T-helper 1 cell treated with Interleukin-12 subunit alpha and Interleukin-12 subunit beta and Interleukin-4 antibody, amounts not matched to agents 30 ng/mL and 1 ng/mL, for 36 hours (primary cell): ENCODE data around the gene SFTPB. TPM values are rescaled to one million over a fixed set of nuclear protein-coding genes. Genes with fewer than 3 reads are reported as not detected.
"Not testable (repeated sequence)": the region's sequence is repeated elsewhere in the genome, so short reads cannot be mapped to it uniquely, and the experiment has no call there.

Source experiments
- intact Hi-C: fragments of 100-400 bp; cut with micrococcal nuclease; formaldehyde crosslinking; loops from one replicate; pipeline ENCODE4 v1.15.1; 2024
- total RNA-seq: library from RNA; stranded (reverse); gene quantifications from 2 replicates; pipeline ENCODE4 v1.2.3, GENCODE V29; 2022

Gene SFTPB
- total RNA-seq: not detected in 2 replicates

GRCh38 chr2:85668009-85668856, at the start of gene SFTPB:
TSS of gene SFTPB (minus strand) at chr2:85668199. CDS start at chr2:85668183, 16 bp downstream.
- intact Hi-C loops: no loop called here

DNA sequence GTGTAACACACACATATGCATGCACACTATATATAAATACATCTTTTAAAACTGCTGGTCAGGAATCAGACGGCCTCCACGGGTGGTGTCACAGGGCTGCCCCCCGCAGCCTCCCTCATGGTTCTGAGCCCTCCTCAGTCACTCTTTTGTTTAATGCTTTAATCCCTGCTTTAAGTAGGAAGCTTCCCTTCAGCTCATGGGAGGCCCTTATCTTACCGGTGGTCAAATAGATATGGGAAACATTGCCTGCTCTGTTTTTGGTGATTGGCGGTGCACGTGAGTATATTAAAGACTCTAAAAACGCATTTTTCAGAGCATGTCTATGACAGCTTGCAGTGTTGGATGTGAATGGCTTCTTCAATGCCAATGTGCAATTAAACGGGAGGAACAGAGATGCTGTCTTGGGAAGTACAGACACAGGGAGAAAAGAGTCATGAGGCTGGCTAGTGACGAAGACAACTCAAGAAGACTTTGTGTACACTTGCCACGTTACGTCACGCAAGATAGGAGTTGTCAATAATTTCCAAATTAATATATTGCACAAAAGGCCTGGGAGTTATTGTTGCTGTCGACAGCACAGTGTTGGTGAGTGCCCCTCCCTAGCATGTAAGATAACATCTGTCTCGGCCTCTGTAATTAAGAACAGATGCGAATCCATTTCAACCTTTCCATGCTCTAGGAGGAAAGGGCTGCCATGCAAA, 49.5 kb upstream of the SFTPB start:
- intact Hi-C loops: no loop called here

DNA sequence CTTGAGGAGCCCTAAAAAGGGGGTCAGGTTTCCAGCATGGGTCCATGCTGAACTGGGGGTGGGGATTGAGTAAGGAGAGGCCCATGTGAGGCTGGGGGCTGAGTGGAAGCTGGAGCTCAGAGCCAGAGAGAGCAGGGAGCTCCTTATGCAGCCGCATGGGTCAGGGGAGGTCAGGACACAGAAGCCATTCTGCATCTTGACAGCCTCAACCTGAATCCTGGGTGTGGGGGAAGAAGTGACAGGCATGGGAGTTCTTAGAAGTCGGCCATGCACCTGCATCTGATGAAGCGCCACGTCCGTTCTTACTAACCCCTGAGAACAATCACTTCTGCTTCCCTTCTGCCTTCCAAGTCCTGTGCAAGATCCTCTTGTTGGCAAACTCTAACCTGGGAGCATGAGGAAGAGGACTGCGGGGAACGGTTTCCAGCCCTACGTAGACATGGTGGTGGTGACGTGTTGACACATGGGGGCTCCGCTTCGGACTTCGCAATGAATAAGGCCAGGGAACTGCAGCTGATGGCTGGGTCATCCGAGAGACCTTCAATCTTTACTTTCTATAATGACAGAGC, 48.4 kb upstream of the SFTPB start:
- intact Hi-C loops: no loop called here

- intact Hi-C loops: no loop called here
Measured at GRCh38 chr2:85714841-85715240, 46.8 kb upstream of the SFTPB start.

DNA sequence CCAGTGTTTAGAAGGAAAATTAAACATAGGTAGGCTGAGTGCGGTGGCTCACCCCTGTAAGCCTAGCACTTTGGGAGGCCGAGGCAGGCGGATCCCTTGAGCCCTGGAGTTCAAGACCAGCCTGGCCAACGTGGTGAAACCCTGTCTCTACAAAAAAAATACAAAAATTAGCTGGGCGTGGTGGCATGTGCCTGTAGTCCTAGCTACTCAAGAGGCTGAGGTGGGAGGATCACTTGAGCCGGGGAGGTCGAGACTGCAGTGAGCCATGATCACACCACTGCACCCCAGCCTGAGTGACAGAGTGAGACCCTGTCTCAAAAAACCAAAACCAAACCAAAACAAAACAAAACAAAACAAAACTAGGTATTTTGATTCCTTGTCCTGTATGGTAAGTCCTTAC, 46.4 kb upstream of the SFTPB start:
- intact Hi-C loops: not testable (repeated sequence)

- intact Hi-C loops: no loop called here
Measured at GRCh38 chr2:85713836-85714235, 45.8 kb upstream of the SFTPB start.

DNA sequence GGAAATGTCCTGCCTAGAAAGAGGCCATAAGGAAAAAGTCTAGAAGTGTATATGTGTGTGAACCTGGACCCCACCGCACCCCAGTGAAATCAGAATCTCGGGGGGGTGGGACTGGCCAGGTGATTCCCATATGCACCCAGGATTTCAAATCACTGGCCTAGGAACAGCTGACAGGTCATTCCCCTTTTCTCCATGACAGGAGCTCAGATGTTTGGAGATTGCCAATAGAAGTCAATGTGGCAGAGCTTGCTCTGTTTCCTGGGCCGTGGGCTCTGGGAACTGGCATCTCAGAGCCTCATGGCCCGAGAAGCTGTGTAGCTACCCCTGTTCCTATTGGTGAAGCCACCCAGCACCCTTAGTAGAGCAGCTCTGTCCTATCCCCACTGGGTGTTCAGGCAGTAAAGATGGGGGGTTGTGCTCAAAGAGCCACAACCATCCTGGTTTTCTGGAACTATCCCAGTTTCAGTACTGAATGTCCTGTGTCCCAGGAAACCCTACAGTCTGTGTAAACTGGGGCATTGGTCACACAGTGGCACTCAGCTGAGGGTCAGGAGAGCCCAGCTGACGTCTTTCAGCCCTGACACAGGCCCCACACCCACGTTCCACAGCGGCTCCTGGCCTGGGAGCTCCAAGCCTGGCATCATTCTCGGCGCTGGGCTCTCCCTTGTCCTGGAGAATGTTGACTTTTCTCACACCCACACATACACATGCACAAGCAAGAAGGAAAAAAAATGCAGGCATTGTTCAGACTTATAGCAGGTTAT, 45.0 kb upstream of the SFTPB start:
- intact Hi-C loops: no loop called here

GRCh38 chr2:85712336-85712735, 44.3 kb upstream of the SFTPB start:
- intact Hi-C loops: no loop called here

DNA sequence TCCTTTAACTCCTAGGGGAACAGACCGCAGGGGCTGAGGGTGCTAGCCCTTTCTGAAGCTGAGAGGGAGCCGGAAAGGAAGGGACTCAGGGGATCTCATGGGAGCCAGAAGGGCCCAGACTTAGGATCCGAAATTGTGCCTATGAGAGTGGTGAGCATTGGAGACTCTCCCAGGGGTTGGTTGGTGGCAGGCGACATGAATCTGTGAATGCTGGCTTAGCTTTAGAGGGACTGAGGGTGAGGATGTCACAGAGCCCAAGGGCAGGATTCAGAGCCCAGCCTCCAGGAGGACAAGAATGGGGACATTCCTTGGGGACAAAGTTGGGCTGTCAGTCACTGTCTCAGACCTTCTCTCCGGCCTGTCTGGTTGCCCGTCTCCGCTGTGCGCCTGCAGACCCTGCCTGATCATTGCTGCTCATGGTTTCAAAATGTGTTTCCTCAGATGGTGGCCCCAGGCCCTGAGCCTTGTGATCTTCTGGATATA, 43.6 kb upstream of the SFTPB start:
- intact Hi-C loops: no loop called here

DNA sequence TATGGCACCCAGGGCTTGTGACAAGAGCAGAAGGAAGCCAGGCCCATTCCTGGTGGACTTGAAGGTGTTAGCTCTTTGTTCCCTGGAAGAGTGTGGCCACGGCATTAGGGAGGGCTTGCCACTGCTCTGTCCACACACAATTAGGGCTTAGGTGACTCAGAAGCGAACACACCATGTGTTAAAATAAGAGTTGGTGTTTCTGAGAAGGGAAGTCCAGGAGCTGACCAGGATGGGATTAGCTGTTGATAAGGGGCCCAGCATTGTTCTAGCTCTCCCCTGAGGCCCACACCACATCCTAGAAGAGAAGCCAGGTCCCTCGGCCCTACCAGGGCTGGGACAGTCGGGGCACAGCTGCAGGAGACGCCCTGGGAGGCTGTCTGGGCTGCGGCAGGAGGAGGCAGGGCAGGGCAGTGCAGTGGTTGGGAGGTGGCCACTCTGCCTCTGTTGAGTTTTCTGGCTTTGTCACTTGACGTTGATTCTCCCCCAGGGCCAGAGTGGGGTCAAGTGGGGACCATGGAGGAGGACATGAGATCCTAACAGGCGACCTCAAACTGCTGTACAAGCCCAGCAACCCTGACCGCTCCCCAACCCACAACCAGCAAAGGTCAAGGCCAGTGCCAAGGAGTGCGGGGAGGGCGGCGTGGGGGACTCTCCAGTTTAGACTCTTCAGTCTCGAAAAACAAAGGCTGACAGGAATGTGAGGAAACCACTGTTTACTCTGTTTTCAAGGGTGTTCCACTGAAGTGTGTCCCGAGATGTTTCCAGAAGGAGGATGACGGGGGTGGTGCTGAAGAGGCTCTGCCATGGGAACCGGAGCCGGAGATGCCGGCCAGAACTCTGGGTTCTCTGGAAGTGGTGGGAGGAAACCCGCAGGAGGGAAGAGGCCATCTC, 42.9 kb upstream of the SFTPB start:
- intact Hi-C loops: no loop called here

DNA sequence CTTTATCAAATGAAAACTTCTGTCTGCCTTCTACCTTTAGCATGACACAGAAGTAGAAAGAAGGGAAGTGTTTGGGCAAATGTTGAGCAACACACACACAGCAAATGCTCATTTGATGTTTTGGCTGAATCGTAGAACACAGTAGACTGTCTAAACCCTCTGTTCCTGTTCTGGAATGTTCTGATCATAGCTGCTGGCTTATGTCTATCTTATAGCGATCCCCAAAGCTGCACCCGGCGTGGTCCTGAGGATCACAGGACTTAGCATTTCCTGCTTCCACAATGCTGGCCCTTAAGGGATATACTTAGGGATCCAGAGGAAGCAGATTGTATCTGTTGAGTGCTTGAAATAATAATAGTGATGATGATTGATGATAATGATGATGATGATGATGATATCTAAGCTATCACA, 41.4 kb upstream of the SFTPB start:
- intact Hi-C loops: loop anchor here (2.0 to 5.0 kb wide), 2 partner anchors 43 to 328 kb away; partner anchors contain the start of gene ATOH8

DNA sequence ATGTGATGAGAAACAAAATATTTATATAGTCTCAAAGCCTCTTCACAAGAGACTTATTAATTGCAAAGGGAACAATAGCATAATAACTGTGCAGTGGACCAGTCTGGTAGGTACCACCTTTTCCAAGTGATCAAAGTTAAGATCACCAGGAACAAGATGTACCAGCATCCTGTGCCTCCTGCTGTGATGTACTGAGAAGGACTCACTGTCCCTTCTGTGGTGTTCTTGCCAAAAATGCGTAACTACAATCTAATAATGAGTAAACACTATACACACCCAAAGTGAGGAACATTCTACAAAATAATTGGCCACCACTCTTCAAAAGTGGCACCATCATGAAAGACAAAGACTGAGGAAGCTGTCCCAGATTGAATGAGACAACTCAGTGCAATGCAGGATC, 40.6 kb upstream of the SFTPB start:
- intact Hi-C loops: loop anchor here (2.0 to 5.0 kb wide), 2 partner anchors 44 to 329 kb away; partner anchors contain the start of gene ATOH8

DNA sequence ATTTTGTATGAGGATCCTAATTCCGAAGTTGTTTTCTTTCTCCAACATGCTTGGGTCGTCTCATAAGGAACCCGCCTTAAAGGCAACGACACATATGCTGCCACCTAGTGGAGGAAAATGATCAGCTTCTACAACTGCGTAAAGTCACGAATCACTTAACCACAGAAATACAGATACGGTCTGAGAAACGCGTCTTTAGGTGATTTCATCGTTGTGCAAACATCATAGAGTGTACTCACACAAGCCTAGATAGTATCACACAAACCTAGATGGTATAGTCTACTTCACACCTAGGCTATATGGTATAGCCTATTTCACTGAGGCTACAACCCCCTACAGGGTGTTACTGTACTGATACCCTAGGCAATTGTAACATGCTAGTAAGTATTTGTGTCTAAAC, 39.3 kb upstream of the SFTPB start:
- intact Hi-C loops: loop anchor here (1.0 to 5.0 kb wide), 5 partner anchors 28 to 330 kb away; no protein-coding TSS in a partner anchor

DNA sequence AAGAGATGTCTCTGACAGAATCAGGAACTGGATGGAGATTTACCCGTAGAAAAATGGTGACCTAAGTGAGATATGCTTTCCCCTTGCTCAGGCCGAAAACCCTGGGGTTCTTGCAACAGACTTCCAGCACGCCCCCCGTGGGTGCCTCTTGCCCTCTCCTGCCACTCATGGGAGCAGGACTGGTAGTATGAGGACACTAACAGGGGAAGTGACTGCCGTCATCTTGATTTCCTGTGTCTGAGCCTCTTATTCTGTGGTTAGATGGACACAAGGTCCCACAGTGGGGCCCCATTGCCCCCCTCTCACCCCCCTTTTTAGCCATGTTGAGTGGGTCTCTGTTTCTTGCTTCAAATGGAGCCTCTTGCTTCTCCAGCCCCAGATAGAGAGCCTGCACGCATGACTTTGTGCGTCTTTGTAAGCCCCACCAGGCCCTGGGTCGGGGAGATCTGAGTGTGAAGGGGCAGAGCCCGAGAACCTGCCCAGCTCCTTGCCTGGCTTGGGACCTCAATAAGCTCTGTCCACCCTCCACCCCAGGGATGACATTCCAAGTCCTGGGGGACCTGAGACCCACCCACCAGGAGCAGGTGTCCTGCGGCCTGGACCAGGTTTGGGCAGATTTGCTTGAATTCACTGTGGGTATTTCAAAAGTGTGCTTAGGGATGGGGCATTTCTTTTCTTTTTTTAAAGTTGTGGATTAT, 38.7 kb upstream of the SFTPB start:
- intact Hi-C loops: loop anchor here (1.0 to 5.0 kb wide), 5 partner anchors 27 to 331 kb away; no protein-coding TSS in a partner anchor

DNA sequence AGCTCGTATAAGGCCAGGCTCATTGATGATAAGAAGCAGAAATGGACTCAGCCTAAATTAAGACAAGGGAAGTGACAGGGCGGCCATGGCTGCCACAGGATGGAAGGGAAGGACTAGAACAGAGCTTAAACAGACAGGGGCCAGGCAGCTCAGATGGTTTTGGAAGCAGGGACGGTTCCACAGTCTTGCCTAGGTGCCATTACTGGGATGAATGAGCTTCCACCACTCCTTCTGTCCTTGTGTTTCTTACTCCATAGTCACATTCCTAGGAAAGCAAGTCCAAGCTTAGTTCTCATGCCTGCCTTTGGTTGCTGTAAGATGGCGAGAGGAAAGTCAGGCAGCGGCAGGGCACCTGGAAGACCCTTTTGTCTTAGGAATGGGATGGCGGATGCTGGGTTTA, 38.1 kb upstream of the SFTPB start:
- intact Hi-C loops: loop anchor here (2.0 to 5.0 kb wide), 2 partner anchors 57 to 331 kb away; no protein-coding TSS in a partner anchor

DNA sequence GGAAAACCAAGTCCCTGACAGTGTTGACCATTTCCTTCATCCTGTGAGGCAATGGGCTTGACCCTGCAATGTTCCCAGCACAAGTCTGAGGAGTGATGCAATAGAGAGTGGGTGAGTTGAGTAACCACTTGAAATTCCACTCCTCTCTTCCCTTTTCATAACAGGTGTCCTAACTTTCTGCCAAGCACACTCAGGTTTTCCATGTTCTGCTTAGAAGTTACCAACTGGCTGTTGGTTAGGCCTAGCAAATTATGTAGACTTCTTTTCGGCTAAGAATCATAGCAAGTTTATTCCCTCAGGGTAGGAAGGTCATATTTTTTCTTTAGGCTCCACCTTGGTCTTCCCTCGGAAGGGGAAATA, 37.7 kb upstream of the SFTPB start:
- intact Hi-C loops: loop anchor here (2.0 to 5.0 kb wide), 2 partner anchors 57 to 332 kb away; no protein-coding TSS in a partner anchor

DNA sequence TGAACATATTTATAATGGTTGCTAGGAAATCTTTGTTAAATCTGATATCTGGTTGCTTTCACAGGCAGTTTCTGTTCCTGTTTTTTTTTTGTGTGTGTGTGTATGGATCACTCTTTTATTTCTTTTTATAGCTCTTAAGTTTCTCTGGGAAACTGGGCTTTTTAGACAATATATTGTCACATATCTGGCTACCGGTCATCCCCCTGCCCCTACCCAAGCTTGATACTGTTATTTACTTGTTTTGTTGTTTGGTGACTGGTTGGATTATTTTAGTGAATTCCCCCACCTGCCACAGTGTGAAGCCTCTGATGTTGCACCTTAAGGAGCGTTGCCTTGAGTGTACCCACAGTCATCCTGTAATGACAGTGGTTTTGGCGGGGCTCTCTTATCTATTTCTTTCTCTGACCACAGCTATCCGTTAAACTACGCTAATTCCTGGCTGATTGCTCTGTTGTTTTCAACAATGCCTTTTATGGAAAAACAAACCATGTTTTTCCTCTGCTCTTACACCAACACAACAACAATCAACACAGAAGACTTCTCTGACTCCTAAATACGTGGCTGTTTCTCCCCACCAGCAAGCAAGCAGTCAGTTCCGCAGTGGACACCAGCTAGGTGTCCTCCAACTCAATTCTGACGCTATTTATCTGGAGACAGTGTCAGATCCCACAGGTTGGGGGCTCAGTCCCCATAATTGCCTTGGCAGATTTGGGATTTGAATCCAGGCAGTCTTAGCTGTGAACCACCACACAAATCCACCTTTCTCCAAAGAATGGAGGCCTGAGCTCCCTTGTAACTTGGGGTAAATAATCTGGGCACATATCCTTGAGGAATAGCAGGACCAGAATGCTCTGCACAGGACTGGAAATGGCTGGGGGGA, 37.0 kb upstream of the SFTPB start:
- intact Hi-C loops: loop anchor here (5.0 kb wide), 1 partner anchor 332 kb away; no protein-coding TSS in a partner anchor

DNA sequence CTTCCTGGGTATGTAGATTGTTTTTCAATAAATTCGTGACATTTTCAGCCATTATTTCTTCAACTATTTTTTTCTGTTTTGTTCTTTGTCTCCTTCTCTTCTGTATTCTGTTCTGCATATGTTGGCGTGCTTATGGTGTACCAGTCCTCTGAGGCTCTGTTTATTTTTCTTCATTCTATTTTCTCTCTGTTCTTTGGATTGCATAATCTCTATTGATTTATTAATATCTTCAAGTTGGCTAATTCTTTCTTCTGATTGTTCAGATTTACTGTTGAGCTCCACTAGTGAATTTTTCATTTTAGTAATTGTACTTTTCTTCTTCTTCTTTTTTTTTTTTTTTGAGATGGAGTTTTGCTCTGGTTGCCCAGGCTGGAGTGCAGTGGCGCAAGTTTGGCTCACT, 36.0 kb upstream of the SFTPB start:
- intact Hi-C loops: no loop called here
